ENCODE results near the gene SLC4A4.

The SLC4A4 gene

GRCh38 chr4:71356924-71357663 is 18.3 kb downstream of the SLC4A4 start:
- Histone ChIP-seq H3K4me1 (no peaks in the 10 kb centered on the region), H3K27me3 (no peaks in the 10 kb centered on the region), H3K4me3 (no peak overlapping the region), H3K36me3 (no peaks in the 10 kb centered on the region), H3K9me3 (no peaks in the 10 kb centered on the region), H3K27ac (no peak overlapping the region)
- no peak for DNase-seq
- intact Hi-C loops (cut with DNase I; ENCODE audit: low total_unique reads): no loop called here
- TF ChIP-seq, protein P1, sequence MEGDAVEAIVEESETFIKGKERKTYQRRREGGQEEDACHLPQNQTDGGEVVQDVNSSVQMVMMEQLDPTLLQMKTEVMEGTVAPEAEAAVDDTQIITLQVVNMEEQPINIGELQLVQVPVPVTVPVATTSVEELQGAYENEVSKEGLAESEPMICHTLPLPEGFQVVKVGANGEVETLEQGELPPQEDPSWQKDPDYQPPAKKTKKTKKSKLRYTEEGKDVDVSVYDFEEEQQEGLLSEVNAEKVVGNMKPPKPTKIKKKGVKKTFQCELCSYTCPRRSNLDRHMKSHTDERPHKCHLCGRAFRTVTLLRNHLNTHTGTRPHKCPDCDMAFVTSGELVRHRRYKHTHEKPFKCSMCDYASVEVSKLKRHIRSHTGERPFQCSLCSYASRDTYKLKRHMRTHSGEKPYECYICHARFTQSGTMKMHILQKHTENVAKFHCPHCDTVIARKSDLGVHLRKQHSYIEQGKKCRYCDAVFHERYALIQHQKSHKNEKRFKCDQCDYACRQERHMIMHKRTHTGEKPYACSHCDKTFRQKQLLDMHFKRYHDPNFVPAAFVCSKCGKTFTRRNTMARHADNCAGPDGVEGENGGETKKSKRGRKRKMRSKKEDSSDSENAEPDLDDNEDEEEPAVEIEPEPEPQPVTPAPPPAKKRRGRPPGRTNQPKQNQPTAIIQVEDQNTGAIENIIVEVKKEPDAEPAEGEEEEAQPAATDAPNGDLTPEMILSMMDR (IDR thresholded peaks at IDR 0.05): no peak

DNA sequence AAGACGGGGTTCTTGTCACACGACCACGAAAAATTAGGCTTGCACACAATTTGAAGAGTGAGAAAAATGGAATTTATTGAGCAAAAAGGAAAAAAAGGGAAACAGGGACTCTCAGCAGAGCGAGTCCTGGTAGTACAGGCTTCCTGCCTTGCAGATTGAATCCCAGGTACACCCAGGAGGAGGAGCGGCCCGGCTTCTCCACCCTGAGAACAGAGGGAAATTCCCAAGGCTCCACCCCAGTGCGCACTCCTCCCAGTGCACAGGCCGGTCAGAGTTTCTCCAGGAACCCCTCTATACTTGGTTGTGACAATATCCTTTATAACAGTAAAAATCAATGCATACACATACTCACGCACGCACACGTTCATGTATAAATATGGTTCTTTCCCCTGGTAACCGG is 22.0 kb downstream of the SLC4A4 start:
- no peak for DNase-seq
- no peaks in the 10 kb centered on the region for H3K9me3 ChIP-seq
- intact Hi-C loops (cut with DNase I; ENCODE audit: low total_unique reads): no loop called here

GRCh38 chr4:71361476-71361875 is 22.7 kb downstream of the SLC4A4 start:
- Histone ChIP-seq H3K4me1 (no peaks in the 10 kb centered on the region), H3K27me3 (no peaks in the 10 kb centered on the region), H3K27ac (no peak overlapping the region), H3K4me3 (no peak overlapping the region), H3K9me3 (no peaks in the 10 kb centered on the region), H3K36me3 (no peaks in the 10 kb centered on the region)
- intact Hi-C loops (cut with DNase I; ENCODE audit: low total_unique reads): no loop called here
- DNase-seq: no peak
- TF ChIP-seq, protein P1 (IDR thresholded peaks at IDR 0.05): no peak

More for the DNA sequence above, 22.0 kb downstream of the SLC4A4 start:
- Histone ChIP-seq H3K4me1 (no peaks in the 10 kb centered on the region), H3K4me3 (no peak overlapping the region), H3K27ac (no peak overlapping the region), H3K27me3 (no peaks in the 10 kb centered on the region), H3K36me3 (no peaks in the 10 kb centered on the region)
- TF ChIP-seq, protein P1 (IDR thresholded peaks at IDR 0.05): no peak

- H3K9me3 ChIP-seq: no peaks in the 10 kb centered on the region
- TF ChIP-seq, protein P1 (IDR thresholded peaks at IDR 0.05): no peak
- H3K27ac ChIP-seq: no peak overlapping the region
- no peak for DNase-seq
- no peaks in the 10 kb centered on the region for H3K27me3 ChIP-seq
- H3K4me3 ChIP-seq: no peak overlapping the region
- H3K36me3 ChIP-seq: no peaks in the 10 kb centered on the region
- no peaks in the 10 kb centered on the region for H3K4me1 ChIP-seq
- intact Hi-C loops (cut with DNase I; ENCODE audit: low total_unique reads): no loop called here
Measured at GRCh38 chr4:71366766-71367165, 27.9 kb downstream of the SLC4A4 start.

DNA sequence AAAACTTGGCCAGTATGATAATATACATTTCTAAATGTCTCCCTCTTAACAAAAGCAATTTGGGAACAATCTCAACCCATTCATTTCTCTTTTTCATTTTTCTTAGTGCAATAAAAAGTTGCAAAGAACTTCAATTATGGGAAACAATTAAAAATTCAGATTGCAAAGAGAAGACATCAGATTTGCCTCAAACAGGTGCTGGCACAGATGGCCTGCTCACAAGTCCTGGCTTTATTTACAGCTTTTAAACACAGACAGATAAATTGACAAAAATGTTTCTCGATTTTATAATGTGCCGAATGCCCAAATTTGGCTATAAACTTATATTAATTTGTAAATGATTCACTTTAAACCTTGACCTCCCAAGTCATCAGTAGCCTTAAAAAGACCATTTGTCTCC is 28.7 kb downstream of the SLC4A4 start:
- Histone ChIP-seq H3K36me3 (no peaks in the 10 kb centered on the region), H3K27ac (no peak overlapping the region), H3K4me1 (no peaks in the 10 kb centered on the region), H3K27me3 (no peaks in the 10 kb centered on the region), H3K4me3 (no peak overlapping the region), H3K9me3 (no peaks in the 10 kb centered on the region)
- TF ChIP-seq, protein P1 (IDR thresholded peaks at IDR 0.05): no peak
- intact Hi-C loops (cut with DNase I; ENCODE audit: low total_unique reads): no loop called here
- no peak for DNase-seq

Measured in tibial artery (tissue), 4 donors.